Mesothelial cell of epicardium (in vitro differentiated cells): ENCODE results near the gene LDLRAD4. TPM values are rescaled to one million over a fixed set of nuclear protein-coding genes. Genes with fewer than 3 reads are reported as not detected.

Source experiments
- DNase-seq, 2 experiments: peaks; one replicate each; pipeline ENCODE4 v3.0.0; 2021; ENCODE audit warnings: low spot score in 2 of 2; ENCODE audit not compliant: unreplicated experiment in 2 of 2
- H3K27ac Mint-ChIP-seq: 2 replicates; pipeline ENCODE4 v1.8.0; 2021; ENCODE audit warnings: mixed read lengths
- H3K27me3 Mint-ChIP-seq: 2 replicates; pipeline ENCODE4 v1.8.0; 2021; ENCODE audit warnings: low read depth, mixed read lengths
- H3K36me3 Mint-ChIP-seq: 2 replicates; pipeline ENCODE4 v1.8.0; 2021; ENCODE audit warnings: mixed read lengths
- H3K4me1 Mint-ChIP-seq: 2 replicates; pipeline ENCODE4 v1.8.0; 2021; ENCODE audit warnings: mixed read lengths
- H3K4me3 Mint-ChIP-seq: 2 replicates; pipeline ENCODE4 v1.8.0; 2021; ENCODE audit warnings: mild to moderate bottlenecking, moderate library complexity, mixed read lengths
- H3K9me3 Mint-ChIP-seq: 2 replicates; pipeline ENCODE4 v1.8.0; 2021; ENCODE audit warnings: mixed read lengths
- total RNA-seq: library from RNA; stranded (reverse); gene quantifications from 3 replicates; pipeline ENCODE4 v1.2.1, GENCODE V29; 2021
- TF ChIP-seq, protein P1 (sequence below): fragments of 200-600 bp; sonication (generic); IDR thresholded peaks from one replicate; pipeline ENCODE4 v1.5.0; 2021; ENCODE audit warnings: antibody characterized with exemption; ENCODE audit not compliant: unreplicated experiment

LDLRAD4 gene
- total RNA-seq, 1 donor from 2014 or later = 29.7 TPM

DNA sequence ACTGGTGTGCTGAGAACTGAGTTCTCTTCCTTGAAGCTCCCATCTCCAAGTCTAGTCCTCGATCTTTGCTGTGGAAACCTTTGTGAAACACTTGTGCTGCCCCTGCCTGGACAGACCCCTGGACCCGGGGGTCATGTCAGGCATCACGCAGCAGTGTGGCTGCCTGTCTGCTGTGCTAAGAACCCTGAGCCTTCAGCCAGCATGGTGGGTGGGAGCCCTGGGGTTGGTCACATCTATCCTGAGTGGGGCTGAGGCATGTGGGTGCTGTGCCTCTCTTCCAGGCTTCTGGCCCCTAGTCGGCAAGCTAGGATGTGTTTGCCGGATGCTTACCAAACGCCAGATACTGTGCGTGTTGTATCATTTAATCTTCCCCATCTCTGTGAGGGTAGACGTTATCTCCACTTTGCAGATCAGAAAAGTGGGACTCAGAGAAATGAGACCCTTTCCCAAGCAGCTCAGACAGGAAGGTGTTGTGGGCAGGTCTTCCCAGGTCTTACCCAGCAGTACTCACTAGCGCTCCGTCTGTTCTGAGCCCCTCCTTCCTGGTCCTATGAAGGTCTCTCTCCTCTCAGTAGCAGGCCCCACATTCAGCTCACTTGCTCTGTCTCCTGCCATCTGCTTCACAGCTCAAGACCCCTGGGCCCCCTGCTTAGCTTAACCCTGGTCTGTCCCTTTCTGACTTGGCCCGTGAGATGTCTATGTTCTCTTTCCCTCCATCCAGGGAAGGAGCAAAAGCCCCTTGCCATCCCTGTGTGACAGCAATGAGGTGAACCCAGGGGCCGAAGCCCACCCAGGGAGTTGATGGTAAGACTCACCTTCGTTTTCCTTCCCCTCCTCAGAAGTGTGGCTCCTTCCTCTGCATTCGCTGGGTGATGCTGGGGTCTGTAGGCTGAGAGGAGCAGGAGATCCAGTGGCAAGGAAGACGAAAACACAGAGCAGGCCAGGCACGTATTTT is 265.0 kb downstream of the LDLRAD4 start:
- TF ChIP-seq, protein P1, sequence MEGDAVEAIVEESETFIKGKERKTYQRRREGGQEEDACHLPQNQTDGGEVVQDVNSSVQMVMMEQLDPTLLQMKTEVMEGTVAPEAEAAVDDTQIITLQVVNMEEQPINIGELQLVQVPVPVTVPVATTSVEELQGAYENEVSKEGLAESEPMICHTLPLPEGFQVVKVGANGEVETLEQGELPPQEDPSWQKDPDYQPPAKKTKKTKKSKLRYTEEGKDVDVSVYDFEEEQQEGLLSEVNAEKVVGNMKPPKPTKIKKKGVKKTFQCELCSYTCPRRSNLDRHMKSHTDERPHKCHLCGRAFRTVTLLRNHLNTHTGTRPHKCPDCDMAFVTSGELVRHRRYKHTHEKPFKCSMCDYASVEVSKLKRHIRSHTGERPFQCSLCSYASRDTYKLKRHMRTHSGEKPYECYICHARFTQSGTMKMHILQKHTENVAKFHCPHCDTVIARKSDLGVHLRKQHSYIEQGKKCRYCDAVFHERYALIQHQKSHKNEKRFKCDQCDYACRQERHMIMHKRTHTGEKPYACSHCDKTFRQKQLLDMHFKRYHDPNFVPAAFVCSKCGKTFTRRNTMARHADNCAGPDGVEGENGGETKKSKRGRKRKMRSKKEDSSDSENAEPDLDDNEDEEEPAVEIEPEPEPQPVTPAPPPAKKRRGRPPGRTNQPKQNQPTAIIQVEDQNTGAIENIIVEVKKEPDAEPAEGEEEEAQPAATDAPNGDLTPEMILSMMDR = no peak
- no peaks in the 10 kb centered on the region for H3K9me3 Mint-ChIP-seq
- H3K36me3 Mint-ChIP-seq = no peaks in the 10 kb centered on the region
- H3K4me1 Mint-ChIP-seq = no peaks in the 10 kb centered on the region
- no peak for DNase-seq
- no peaks in the 10 kb centered on the region for H3K27me3 Mint-ChIP-seq
- H3K4me3 Mint-ChIP-seq = no peak overlapping the region
- H3K27ac Mint-ChIP-seq = no peak overlapping the region

DNA sequence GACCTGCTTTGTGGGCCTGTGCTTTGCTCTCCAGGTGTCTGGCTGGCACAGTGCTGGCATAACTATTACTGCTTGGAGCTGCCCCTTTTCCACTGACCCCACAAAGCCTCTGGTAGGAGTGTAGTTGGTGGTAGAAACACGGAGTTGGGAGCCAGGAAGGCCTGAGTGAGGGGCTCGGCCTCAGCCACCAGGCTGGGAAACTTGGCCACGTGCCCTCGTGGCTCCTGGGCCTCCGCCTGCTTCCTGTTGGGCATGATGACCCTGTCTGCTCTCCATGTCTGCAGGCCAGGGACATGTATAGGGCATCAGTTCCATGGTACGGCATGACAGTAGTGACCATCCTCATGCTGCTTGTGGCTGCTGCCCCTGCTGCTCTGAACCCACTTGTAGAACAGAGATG is 266.6 kb downstream of the LDLRAD4 start:
- no peaks in the 10 kb centered on the region for H3K4me1 Mint-ChIP-seq
- H3K4me3 Mint-ChIP-seq = no peak overlapping the region
- H3K9me3 Mint-ChIP-seq = no peaks in the 10 kb centered on the region
- no peak for DNase-seq
- TF ChIP-seq, protein P1 = no peak
- H3K36me3 Mint-ChIP-seq = no peaks in the 10 kb centered on the region
- no peaks in the 10 kb centered on the region for H3K27me3 Mint-ChIP-seq
- H3K27ac Mint-ChIP-seq = no peak overlapping the region

DNA sequence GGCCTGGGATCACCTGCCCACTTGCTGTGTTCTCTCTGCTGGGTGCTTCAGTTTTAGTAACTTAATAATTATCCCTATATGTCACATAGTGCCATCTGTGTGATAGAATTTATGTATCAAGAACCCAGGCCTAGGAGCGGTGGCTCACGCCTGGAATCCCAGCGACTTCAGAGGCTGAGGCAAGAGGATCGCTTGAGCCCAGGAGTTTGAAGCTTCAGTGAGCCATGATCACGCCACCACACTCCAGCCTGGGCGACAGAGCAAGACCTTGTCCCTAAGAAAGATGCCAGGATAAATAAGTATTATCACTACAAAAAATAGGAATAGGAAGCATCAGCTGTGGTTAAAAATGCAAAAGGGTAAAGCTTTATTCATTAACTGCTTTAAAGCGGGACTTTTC is 267.0 kb downstream of the LDLRAD4 start:
- H3K4me1 Mint-ChIP-seq = no peaks in the 10 kb centered on the region
- no peak overlapping the region for H3K4me3 Mint-ChIP-seq
- no peaks in the 10 kb centered on the region for H3K27me3 Mint-ChIP-seq
- H3K9me3 Mint-ChIP-seq = no peaks in the 10 kb centered on the region
- no peak overlapping the region for H3K27ac Mint-ChIP-seq
- no peaks in the 10 kb centered on the region for H3K36me3 Mint-ChIP-seq
- no peak for DNase-seq
- TF ChIP-seq, protein P1 = no peak

DNA sequence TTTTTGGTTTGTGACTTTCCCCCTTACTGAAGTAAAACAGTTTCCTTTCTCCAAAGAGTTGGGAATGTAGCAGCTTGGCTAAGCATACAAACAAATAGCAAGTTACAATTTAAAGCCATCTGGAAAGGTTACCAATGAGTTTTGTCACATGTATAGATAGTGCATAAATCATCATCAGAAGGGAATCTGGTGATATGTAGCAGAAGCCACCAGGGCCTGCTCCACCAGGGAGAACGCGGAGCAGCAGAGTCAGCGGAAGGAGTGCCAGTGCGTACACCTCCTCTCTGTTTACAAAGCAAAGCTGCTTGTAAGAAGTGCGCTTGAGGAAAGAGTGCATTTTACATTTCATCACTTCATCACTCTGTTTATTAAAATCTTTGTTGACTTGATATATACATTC is 267.7 kb downstream of the LDLRAD4 start:
- H3K9me3 Mint-ChIP-seq = no peaks in the 10 kb centered on the region
- no peaks in the 10 kb centered on the region for H3K27me3 Mint-ChIP-seq
- TF ChIP-seq, protein P1 = no peak
- no peak overlapping the region for H3K4me3 Mint-ChIP-seq
- no peaks in the 10 kb centered on the region for H3K4me1 Mint-ChIP-seq
- no peak for DNase-seq
- no peak overlapping the region for H3K27ac Mint-ChIP-seq
- no peaks in the 10 kb centered on the region for H3K36me3 Mint-ChIP-seq

DNA sequence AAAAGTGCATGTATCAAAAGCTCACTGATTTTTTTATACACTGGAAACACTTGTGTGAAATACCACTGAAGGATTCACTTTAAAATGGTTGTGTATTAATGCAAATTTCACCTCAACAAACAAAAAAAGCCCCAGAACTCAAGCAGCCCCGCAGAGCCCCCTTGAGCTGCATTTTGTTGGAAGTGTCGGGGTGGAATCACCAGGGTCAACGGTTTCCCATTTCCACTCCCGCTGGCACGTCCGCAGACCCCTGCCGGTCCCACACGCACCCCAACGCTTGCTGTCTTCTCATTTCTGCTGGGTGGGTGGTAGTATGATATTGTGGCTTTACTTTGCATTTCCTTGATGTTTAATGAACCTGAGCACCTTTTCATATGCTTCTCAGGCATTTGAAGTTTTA is 268.1 kb downstream of the LDLRAD4 start:
- H3K4me1 Mint-ChIP-seq = no peaks in the 10 kb centered on the region
- no peak for DNase-seq
- TF ChIP-seq, protein P1 = no peak
- H3K36me3 Mint-ChIP-seq = no peaks in the 10 kb centered on the region
- no peaks in the 10 kb centered on the region for H3K27me3 Mint-ChIP-seq
- no peak overlapping the region for H3K4me3 Mint-ChIP-seq
- H3K9me3 Mint-ChIP-seq = no peaks in the 10 kb centered on the region
- H3K27ac Mint-ChIP-seq = no peak overlapping the region
